K562 (cell line): ENCODE measurements around the gene HLCS. TPM values are rescaled to one million over a fixed set of nuclear protein-coding genes. Genes with fewer than 3 reads are reported as not detected.

Experiments used
- ATAC-seq: fragments of 200-7000 bp; cut with Tn5 transposase; 3 replicates; pipeline ENCODE4 v1.9.1; 2020; ENCODE audit warnings: moderate library complexity
- BruUV-seq: library from RNA; stranded (reverse); fragments of 400-500 nt; replicated peaks from 2 replicates; lab custom pipeline; 2021; lab: Mats Ljungman, UMichigan
- CTCF ChIA-PET: fragments of 300-600 bp; formaldehyde crosslinking; extraction: SDS; loops from one replicate; lab custom pipeline; 2021; ENCODE audit warnings: low intra/inter-chr PET ratio; lab: Yijun Ruan, JAX
- POLR2A ChIA-PET: fragments of 300-600, 350-650 bp; sonication (Branson Sonifier 250); formaldehyde crosslinking; extraction: SDS; loops from one replicate; lab custom pipeline; 2021; ENCODE audit warnings: antibody characterized with exemption, inconsistent platforms; lab: Yijun Ruan, JAX
- DNase-seq, 4 experiments: peaks; one replicate each; pipeline versions ENCODE4 v3.0.0 to v3.0.0-alpha.2; 2011 to 2018; ENCODE audit warnings: low spot score in 3 of 4, mixed read lengths in 3 of 4; ENCODE audit errors: extremely low read depth in 1 of 4
- FAIRE-seq: peaks from 2 replicates; lab custom pipeline; 2011; peaks lifted over from hg19 to GRCh38; lab: Jason Lieb, UNC
- H2AFZ ChIP-seq: 2 replicates; pipeline ENCODE4 v1.6.0; 2011; ENCODE audit warnings: low read depth, low read length, control low read depth, inconsistent platforms
- H3K27ac ChIP-seq: fragments of 200-600 bp; 3 replicates; pipeline ENCODE4 v1.8.0; 2011; ENCODE audit warnings: low read depth, mild to moderate bottlenecking, control low read depth, inconsistent platforms, low read length, moderate library complexity, mixed read lengths; ENCODE audit errors: extremely low read depth
- H3K27me3 ChIP-seq, 2 experiments: fragments of 300-600 bp in 1 of 2; 2 replicates in 1 of 2; 3 replicates in 1 of 2; pipeline versions ENCODE4 v1.6.0 to v1.8.0; 2011; ENCODE audit warnings: inconsistent platforms in 2 of 2, low read length in 2 of 2, mild to moderate bottlenecking in 1 of 2, mixed read lengths in 1 of 2, moderate library complexity in 1 of 2; ENCODE audit not compliant: control insufficient read depth in 2 of 2, insufficient read depth in 2 of 2
- H3K36me3 ChIP-seq: fragments of 300-600 bp; 3 replicates; pipeline ENCODE4 v1.8.0; 2011; ENCODE audit warnings: mild to moderate bottlenecking, low read length, inconsistent platforms; ENCODE audit not compliant: control insufficient read depth, insufficient read depth
- H3K4me1 ChIP-seq, 2 experiments: fragments of 200-600 bp in 1 of 2; replicated peaks in 1 of 2; 2 replicates in 1 of 2; 3 replicates in 1 of 2; pipeline versions ENCODE4 v1.5.1 to v1.8.0; 2011; ENCODE audit warnings: inconsistent platforms in 2 of 2, low read length in 2 of 2, mild to moderate bottlenecking in 1 of 2, mixed read lengths in 1 of 2, moderate library complexity in 1 of 2; ENCODE audit not compliant: control insufficient read depth in 2 of 2, insufficient read depth in 2 of 2
- H3K4me2 ChIP-seq: 2 replicates; pipeline ENCODE4 v1.6.1; 2011; ENCODE audit warnings: low read length, control low read depth, inconsistent platforms, mixed read lengths; ENCODE audit not compliant: insufficient read depth
- H3K4me3 ChIP-seq: fragments of 200-600 bp; sonication (generic), shearing (Covaris generic); 2 replicates; pipeline ENCODE4 v1.5.1; 2016; ENCODE audit warnings: control low read depth, inconsistent platforms
- H3K79me2 ChIP-seq: fragments of 200-600 bp; 3 replicates; pipeline ENCODE4 v1.8.0; 2011; ENCODE audit warnings: low read length, inconsistent platforms; ENCODE audit not compliant: control insufficient read depth, insufficient read depth
- H3K9ac ChIP-seq, 2 experiments: 2 replicates each; pipeline versions ENCODE4 v1.6.0 to v1.6.1; 2011; ENCODE audit warnings: low read depth in 2 of 2, low read length in 2 of 2, control low read depth in 1 of 2, inconsistent platforms in 1 of 2, mild to moderate bottlenecking in 1 of 2, mixed read lengths in 1 of 2; ENCODE audit not compliant: insufficient read depth in 1 of 2
- H3K9me1 ChIP-seq: one replicate; pipeline ENCODE4 v1.6.0; 2011; ENCODE audit warnings: inconsistent platforms, mild to moderate bottlenecking, low read length, moderate library complexity; ENCODE audit not compliant: control insufficient read depth, insufficient read depth
- H3K9me3 ChIP-seq: replicated peaks from 2 replicates; pipeline ENCODE4 v1.5.1; 2011; ENCODE audit warnings: low read depth, low read length, inconsistent platforms; ENCODE audit not compliant: control insufficient read depth, insufficient read depth
- H4K20me1 ChIP-seq: replicated peaks from 2 replicates; pipeline ENCODE4 v1.6.1; 2011; ENCODE audit warnings: low read length, inconsistent platforms, mixed read lengths; ENCODE audit not compliant: control insufficient read depth, insufficient read depth
- BRCA1 ChIP-seq, 2 experiments: fragments of 450-650 bp in 1 of 2; sonication (generic) in 1 of 2; formaldehyde crosslinking in 1 of 2; IDR thresholded peaks; 2 replicates each; pipeline versions ENCODE4 v1.5.0 to v1.6.1; 2017 to 2020; ENCODE audit warnings: mild to moderate bottlenecking in 1 of 2, missing genetic modification reagents in 1 of 2
- HDGF ChIP-seq: fragments of 450-650 bp; IDR thresholded peaks from 2 replicates; pipeline ENCODE4 v1.6.1; 2016
- KLF13 ChIP-seq: fragments of 450-650 bp; IDR thresholded peaks from 2 replicates; pipeline ENCODE4 v1.6.1; 2016; ENCODE audit warnings: missing genetic modification characterization, low read depth, mild to moderate bottlenecking, missing compliant biosample characterization, moderate library complexity, borderline replicate concordance
- PURB ChIP-seq: sonication (generic); formaldehyde crosslinking; IDR thresholded peaks from 2 replicates; pipeline ENCODE4 v1.9.0; 2021; ENCODE audit warnings: low read depth, mild to moderate bottlenecking, missing genetic modification reagents
- RFX1 ChIP-seq: fragments of 450-650 bp; IDR thresholded peaks from 2 replicates; pipeline ENCODE4 v1.6.1; 2016; ENCODE audit warnings: mild to moderate bottlenecking, moderate library complexity
- SMARCA5 ChIP-seq: fragments of 450-650 bp; IDR thresholded peaks from 2 replicates; pipeline ENCODE4 v1.6.1; 2016
- STAT5A ChIP-seq: IDR thresholded peaks from 2 replicates; pipeline ENCODE4 v1.6.1; 2012; ENCODE audit warnings: low read length, inconsistent platforms, borderline replicate concordance
- ZNF431 ChIP-seq: sonication (generic); formaldehyde crosslinking; IDR thresholded peaks from 2 replicates; pipeline ENCODE4 v1.8.0; 2022; ENCODE audit warnings: mild to moderate bottlenecking, missing genetic modification reagents
- WGBS: fragments of 100-300 bp; shearing (Covaris generic); methylation state at CpG from one replicate; pipeline ENCODE4 v1.1.6; 2016; ENCODE audit warnings: low coverage, mixed read lengths; ENCODE audit not compliant: insufficient coverage; ENCODE audit errors: missing lambda C conversion rate; 5-methylcytosine and 5-hydroxymethylcytosine counted together
- in situ Hi-C: fragments of 300-500 bp; cut with MboI; formaldehyde crosslinking; loops from 4 replicates; pipeline ENCODE4 v1.15.0; 2018; ENCODE audit warnings: inconsistent platforms, mixed read lengths
- intact Hi-C: fragments of 100-400 bp; cut with micrococcal nuclease; formaldehyde crosslinking; loops from 2 replicates; pipeline ENCODE4 v1.14.2; 2022
- polyA plus RNA-seq, 8 experiments: library from polyadenylated mRNA; depleted of rRNA in 4 of 8; stranded (reverse) in 5 of 8; unstranded in 3 of 8; fragments of >200 nt; fragmentation: Nextera tagmentation in 2 of 8; fragmentation: Illumina TruSeq in 1 of 8; extraction: Ambion mirVana in 2 of 8; extraction: Trizol in 1 of 8; gene quantifications; 2 replicates each; pipeline versions ENCODE4 v1.2.1 to v1.2.3, GENCODE V29; 2011 to 2014; ENCODE audit warnings: inconsistent platforms in 1 of 8, missing spikeins in 1 of 8
- total RNA-seq, 7 experiments: library from RNA; depleted of rRNA in 6 of 7; stranded (reverse); fragments of >200 nt in 6 of 7; fragmentation: Illumina TruSeq in 2 of 7; extraction: Trizol in 2 of 7; gene quantifications; 2 replicates each; pipeline versions ENCODE4 v1.2.1 to v1.2.3, GENCODE V29; 2011 to 2021; ENCODE audit warnings: low replicate concordance in 1 of 7
- TF ChIP-seq, protein P1 (sequence below): fragments of 450-650 bp; IDR thresholded peaks from 2 replicates; pipeline ENCODE4 v1.6.1; 2016; ENCODE audit warnings: low read depth, mild to moderate bottlenecking, moderate library complexity
- TF ChIP-seq, protein P2 (sequence below): IDR thresholded peaks from 3 replicates; pipeline ENCODE4 v1.6.1; 2011; ENCODE audit warnings: borderline replicate concordance, mild to moderate bottlenecking, moderate library complexity; ENCODE audit not compliant: insufficient read length; ENCODE audit errors: extremely low read depth
- TF ChIP-seq, protein P3 (sequence below): sonication (generic); formaldehyde crosslinking; IDR thresholded peaks from 2 replicates; pipeline ENCODE4 v1.8.0; 2022; ENCODE audit warnings: mild to moderate bottlenecking, missing genetic modification reagents

The HLCS gene
- total and polyA plus RNA-seq, 9 of the 15 experiments (the other 6 are each of a cell fraction or from before 2014, with no cell fraction given), result 3.0 to 21.5 (median 17.1) TPM

DNA sequence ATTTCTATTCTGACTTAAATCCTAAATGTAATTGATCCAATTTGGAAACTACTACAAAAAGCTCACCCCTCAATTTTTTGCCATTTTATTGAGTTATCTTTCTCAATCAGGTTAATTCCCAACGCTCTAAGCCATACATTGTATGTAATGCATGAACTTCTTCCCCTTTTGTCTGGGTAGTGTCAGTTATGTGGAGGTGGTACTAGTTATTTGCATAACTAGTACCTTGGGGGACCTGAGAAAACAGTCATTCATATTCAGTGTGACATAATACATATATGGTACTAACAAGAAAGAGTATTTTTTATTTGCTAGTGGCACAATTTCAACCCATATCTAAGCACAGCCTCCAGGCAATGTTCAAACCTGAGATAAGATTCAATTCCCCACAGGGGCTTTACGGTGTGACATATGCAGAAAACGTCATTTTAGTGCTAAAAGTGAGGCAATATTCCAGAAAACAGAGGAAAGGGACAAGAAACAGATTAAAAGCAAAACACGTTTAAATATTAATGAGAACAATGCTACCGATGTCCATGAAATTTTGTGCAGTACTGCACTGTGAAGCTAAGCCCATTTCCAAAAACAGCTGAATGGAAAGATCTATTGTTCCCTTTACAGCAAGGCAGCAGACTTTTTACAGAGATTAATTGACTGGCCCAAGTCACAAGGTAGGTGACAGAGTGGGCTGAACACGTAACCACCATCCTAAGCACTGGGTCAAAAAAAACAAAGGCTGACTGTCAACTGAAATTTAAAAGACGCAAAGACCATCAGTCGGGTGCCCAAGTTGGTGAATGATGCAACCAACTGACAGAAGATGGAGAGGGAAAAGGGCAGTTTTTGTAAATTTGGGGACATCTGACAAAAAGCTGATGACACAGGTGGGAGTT is 1.4 kb downstream of the HLCS start:
- TSS peak; percentile 57 for BruUV-seq
- in situ Hi-C loops, result no loop called here
- H3K4me3 ChIP-seq, result peak overlapping the region; percentile 89
- TF ChIP-seq, protein P1, sequence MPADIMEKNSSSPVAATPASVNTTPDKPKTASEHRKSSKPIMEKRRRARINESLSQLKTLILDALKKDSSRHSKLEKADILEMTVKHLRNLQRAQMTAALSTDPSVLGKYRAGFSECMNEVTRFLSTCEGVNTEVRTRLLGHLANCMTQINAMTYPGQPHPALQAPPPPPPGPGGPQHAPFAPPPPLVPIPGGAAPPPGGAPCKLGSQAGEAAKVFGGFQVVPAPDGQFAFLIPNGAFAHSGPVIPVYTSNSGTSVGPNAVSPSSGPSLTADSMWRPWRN, result no peak; the same call in 1 of the 2 replicates
- no peak for TF ChIP-seq SMARCA5
- no peak for TF ChIP-seq PURB (CRISPR knock-in tag)
- 0 out of 2 replicates have a peak, but pooled peaks have one; percentile 8 for TF ChIP-seq STAT5A
- no peak for TF ChIP-seq KLF13
- TF ChIP-seq BRCA1 (IDR thresholded peaks at IDR 0.05), result no peak
- TF ChIP-seq BRCA1 (CRISPR knock-in tag; IDR thresholded peaks at IDR 0.05), result no peak
- no peak for TF ChIP-seq HDGF
- no peak for TF ChIP-seq ZNF431 (CRISPR knock-in tag)
- no peak for TF ChIP-seq RFX1
- TF ChIP-seq, protein P2, sequence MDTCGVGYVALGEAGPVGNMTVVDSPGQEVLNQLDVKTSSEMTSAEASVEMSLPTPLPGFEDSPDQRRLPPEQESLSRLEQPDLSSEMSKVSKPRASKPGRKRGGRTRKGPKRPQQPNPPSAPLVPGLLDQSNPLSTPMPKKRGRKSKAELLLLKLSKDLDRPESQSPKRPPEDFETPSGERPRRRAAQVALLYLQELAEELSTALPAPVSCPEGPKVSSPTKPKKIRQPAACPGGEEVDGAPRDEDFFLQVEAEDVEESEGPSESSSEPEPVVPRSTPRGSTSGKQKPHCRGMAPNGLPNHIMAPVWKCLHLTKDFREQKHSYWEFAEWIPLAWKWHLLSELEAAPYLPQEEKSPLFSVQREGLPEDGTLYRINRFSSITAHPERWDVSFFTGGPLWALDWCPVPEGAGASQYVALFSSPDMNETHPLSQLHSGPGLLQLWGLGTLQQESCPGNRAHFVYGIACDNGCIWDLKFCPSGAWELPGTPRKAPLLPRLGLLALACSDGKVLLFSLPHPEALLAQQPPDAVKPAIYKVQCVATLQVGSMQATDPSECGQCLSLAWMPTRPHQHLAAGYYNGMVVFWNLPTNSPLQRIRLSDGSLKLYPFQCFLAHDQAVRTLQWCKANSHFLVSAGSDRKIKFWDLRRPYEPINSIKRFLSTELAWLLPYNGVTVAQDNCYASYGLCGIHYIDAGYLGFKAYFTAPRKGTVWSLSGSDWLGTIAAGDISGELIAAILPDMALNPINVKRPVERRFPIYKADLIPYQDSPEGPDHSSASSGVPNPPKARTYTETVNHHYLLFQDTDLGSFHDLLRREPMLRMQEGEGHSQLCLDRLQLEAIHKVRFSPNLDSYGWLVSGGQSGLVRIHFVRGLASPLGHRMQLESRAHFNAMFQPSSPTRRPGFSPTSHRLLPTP, result no peak
- TF ChIP-seq, protein P3, sequence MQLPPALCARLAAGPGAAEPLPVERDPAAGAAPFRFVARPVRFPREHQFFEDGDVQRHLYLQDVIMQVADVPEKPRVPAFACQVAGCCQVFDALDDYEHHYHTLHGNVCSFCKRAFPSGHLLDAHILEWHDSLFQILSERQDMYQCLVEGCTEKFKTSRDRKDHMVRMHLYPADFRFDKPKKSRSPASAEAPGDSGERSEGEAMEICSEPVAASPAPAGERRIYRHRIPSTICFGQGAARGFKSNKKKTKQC, result no peak

More for the DNA sequence above, 1.4 kb downstream of the HLCS start:
- ChIA-PET POLR2A (interaction anchor here (0.5 to 3.1 kb wide), 14 partner anchors 10 to 601 kb away, joined by 3 to 17 read pairs (median 3); no protein-coding TSS in a partner anchor), CTCF (interaction anchor here (0.9 kb wide), 1 partner anchor 12 kb away, joined by 4 read pairs; no protein-coding TSS in a partner anchor)
- under 1% methylated on average over 8 of the region's 8 CpGs for WGBS
- FAIRE-seq (peak; percentile 75), ATAC-seq (peak; percentile 16), DNase-seq (peak in 2 of 4 experiments; percentile 36 to 64)
- peak overlapping the region; percentile 93 for H3K4me2 ChIP-seq
- peak overlapping the region; percentile 96 for H3K27ac ChIP-seq
- no peaks in the 10 kb centered on the region for H4K20me1 ChIP-seq
- peaks cover 8% of the 10 kb centered on the region for H3K36me3 ChIP-seq
- H3K4me1 ChIP-seq, result peaks cover 27 to 33% of the 10 kb centered on the region in 2 experiments
- peak overlapping the region; percentile 95 to 99; a peak in 3 of 4 replicates for H3K9ac ChIP-seq
- H2AFZ ChIP-seq, result peak overlapping the region; percentile 83
- H3K79me2 ChIP-seq, result peaks cover 30% of the 10 kb centered on the region
- no peaks in the 10 kb centered on the region for H3K9me3 ChIP-seq
- intact Hi-C loops, result loop anchor here (5.0 kb wide), 1 partner anchor 302 kb away; the partner anchor contains the start of gene VPS26C
- H3K27me3 ChIP-seq, result no peaks in the 10 kb centered on the region
- no peaks in the 10 kb centered on the region for H3K9me1 ChIP-seq
